AG04450 (cell line): ENCODE results near the gene EVL. TPM values are rescaled to one million over a fixed set of nuclear protein-coding genes. Genes with fewer than 3 reads are reported as not detected.

Experiments
- CTCF ChIA-PET: fragments of 300-600, 350-600 bp; formaldehyde crosslinking; extraction: SDS; loops from one replicate; lab custom pipeline; 2022; ENCODE audit warnings: antibody characterized with exemption, inconsistent platforms; lab: Charles Lee
- POLR2A ChIA-PET: fragments of 350-600 bp; formaldehyde crosslinking; extraction: SDS; loops from one replicate; lab custom pipeline; 2021; ENCODE audit warnings: antibody characterized with exemption, inconsistent platforms; lab: Yijun Ruan, JAX
- DNase-seq: peaks from one replicate; pipeline ENCODE4 v3.0.0-alpha.2; 2011; ENCODE audit warnings: low read depth, low spot score
- H3K27ac ChIP-seq: one replicate; pipeline ENCODE4 v1.5.1; 2012; ENCODE audit warnings: low read depth, low read length, control low read depth
- H3K27me3 ChIP-seq: one replicate; pipeline ENCODE4 v1.6.0; 2012; ENCODE audit warnings: low read length; ENCODE audit not compliant: control insufficient read depth, insufficient read depth
- H3K4me3 ChIP-seq: 2 replicates; pipeline ENCODE4 v1.5.1; 2011; ENCODE audit warnings: mild to moderate bottlenecking, low read depth, low read length, control low read depth
- H3K9me3 ChIP-seq: 2 replicates; pipeline ENCODE4 v1.5.1; 2012; ENCODE audit warnings: low read length; ENCODE audit not compliant: control insufficient read depth, insufficient read depth
- polyA plus RNA-seq: library from polyadenylated mRNA; depleted of rRNA; stranded (reverse); fragments of >200 nt; gene quantifications from 2 replicates; pipeline ENCODE4 v1.2.3, GENCODE V29; 2011
- TF ChIP-seq, protein P1 (sequence below): IDR thresholded peaks from 2 replicates; pipeline ENCODE4 v1.5.1; 2011; ENCODE audit warnings: low read depth, low read length, control low read depth, inconsistent platforms

The EVL gene
- polyA plus RNA-seq, 1 experiment: 36.5 TPM

DNA sequence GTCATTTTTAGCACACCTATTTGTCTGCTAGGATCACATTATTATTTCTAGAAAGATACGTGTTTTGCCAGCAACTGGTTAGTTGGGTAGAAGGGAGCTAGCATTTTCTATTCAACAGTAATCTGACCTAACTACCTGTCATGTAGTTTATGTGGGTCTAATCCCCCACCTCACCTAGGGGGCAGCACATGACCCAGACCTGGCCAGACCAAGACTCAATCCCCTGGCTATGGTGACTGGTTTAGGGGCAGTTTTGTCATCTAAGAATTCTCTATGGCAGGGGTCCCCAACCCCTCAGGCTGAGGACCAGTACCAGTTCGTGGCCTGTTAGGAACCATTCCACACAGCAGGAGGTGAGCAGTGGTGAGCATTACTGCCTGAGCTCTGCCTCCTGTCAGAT lies 29.5 kb upstream of the EVL start:
- Histone ChIP-seq H3K4me3 (no peak overlapping the region), H3K27ac (no peak overlapping the region), H3K27me3 (no peaks in the 10 kb centered on the region), H3K9me3 (no peaks in the 10 kb centered on the region)
- POLR2A ChIA-PET: no interaction called here
- CTCF ChIA-PET: interaction anchor here (1.1 kb wide), 1 partner anchor 54 kb away, joined by 3 read pairs; no protein-coding TSS in a partner anchor
- DNase-seq: no peak
- TF ChIP-seq, protein P1, sequence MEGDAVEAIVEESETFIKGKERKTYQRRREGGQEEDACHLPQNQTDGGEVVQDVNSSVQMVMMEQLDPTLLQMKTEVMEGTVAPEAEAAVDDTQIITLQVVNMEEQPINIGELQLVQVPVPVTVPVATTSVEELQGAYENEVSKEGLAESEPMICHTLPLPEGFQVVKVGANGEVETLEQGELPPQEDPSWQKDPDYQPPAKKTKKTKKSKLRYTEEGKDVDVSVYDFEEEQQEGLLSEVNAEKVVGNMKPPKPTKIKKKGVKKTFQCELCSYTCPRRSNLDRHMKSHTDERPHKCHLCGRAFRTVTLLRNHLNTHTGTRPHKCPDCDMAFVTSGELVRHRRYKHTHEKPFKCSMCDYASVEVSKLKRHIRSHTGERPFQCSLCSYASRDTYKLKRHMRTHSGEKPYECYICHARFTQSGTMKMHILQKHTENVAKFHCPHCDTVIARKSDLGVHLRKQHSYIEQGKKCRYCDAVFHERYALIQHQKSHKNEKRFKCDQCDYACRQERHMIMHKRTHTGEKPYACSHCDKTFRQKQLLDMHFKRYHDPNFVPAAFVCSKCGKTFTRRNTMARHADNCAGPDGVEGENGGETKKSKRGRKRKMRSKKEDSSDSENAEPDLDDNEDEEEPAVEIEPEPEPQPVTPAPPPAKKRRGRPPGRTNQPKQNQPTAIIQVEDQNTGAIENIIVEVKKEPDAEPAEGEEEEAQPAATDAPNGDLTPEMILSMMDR: no peak

DNA sequence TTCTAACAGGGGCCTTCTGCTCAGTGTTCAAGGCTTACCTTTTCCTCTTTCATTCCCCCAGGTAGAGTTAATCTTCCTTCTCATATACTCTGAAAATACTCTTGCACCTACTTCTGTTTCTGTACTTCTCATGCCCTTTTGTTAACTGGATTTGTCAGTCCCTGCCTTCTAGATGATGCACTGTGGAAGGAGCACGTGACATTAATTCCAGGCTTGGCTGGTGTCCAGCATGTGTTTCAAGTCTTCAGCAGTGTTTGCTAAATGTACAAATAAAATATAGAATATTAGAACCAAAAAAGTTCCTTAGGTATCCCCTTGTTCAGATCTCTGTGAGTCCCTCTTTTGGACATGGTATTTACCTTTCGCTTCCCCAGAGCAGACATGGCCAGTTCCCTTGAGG lies 27.9 kb upstream of the EVL start:
- TF ChIP-seq, protein P1: no peak
- Histone ChIP-seq H3K4me3 (no peak overlapping the region), H3K9me3 (no peaks in the 10 kb centered on the region), H3K27ac (no peak overlapping the region), H3K27me3 (no peaks in the 10 kb centered on the region)
- ChIA-PET POLR2A (interaction anchor here (1.0 kb wide), 1 partner anchor 66 kb away, joined by 6 read pairs; no protein-coding TSS in a partner anchor), CTCF (interaction anchor here (2.8 kb wide), 1 partner anchor 71 kb away, joined by 7 read pairs; no protein-coding TSS in a partner anchor)
- DNase-seq: no peak

DNA sequence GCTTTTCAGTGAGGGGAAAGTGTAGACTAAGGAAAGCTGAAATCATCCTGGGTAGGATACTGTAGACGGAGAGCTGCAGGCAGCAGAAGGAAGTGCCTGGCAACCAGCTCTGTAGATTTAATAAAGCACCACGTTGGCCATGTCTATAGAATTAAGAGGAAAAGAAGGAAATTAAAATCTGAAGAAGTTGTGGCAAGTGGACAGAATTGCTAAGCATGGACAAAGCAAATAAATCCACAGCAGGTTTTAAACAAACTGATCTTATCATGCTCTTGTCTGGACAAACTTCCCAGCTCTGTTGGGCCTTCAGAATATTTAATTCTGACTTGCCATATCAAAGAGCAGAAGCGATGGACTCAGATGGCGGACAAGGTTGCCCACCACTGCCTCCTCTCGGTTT lies 27.2 kb upstream of the EVL start:
- Histone ChIP-seq H3K27me3 (no peaks in the 10 kb centered on the region), H3K27ac (no peak overlapping the region), H3K9me3 (no peaks in the 10 kb centered on the region), H3K4me3 (no peak overlapping the region)
- TF ChIP-seq, protein P1: no peak
- DNase-seq: no peak
- CTCF ChIA-PET: interaction anchor here (1.2 to 2.8 kb wide), 2 partner anchors 55 to 70 kb away, joined by 5 to 7 read pairs; no protein-coding TSS in a partner anchor
- POLR2A ChIA-PET: interaction anchor here (1.0 kb wide), 1 partner anchor 67 kb away, joined by 6 read pairs; no protein-coding TSS in a partner anchor

DNA sequence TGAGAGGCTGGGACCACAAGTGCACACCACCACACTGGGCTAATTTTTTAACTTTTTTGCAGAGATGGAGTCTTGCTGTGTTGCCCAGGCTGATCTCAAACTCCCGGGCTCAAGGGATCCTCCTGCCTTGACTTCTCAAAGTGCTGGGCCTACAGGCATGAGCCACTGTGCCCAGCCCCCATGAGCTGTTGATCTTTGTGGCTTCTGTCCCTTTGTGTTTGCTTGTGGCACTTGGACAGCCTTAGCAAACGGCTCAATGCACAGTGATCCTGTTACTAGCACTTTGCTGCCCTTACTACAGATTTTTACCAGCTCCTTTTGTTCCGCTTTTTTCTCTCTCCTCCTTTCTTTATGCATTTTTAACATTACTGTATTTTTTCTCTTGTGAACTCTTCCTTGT lies 25.3 kb upstream of the EVL start:
- CTCF ChIA-PET: interaction anchor here (1.1 kb wide), 1 partner anchor 58 kb away, joined by 3 read pairs; no protein-coding TSS in a partner anchor
- TF ChIP-seq, protein P1: no peak

DNA sequence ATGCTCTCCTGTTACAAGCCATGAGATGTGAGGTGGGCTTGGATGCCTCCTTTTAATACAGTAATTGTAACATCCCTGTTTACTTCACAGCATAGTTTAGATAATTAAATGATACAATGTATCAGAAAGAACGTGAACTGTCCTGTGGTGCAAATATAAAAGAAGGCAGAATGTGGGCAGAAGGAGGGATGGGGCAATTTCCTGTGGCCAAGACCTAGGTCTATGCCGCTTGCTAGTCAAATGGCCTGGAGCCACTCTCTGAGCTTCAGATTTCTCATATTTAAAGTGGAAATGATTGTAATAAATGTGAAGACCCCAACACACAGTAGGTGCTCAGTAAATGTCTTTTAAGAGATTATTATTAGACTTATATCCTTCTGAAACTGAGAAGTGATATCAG lies 24.0 kb upstream of the EVL start:
- DNase-seq: no peak
- Histone ChIP-seq H3K27ac (no peak overlapping the region), H3K27me3 (no peaks in the 10 kb centered on the region), H3K4me3 (no peak overlapping the region), H3K9me3 (no peaks in the 10 kb centered on the region; the same call in 1 of the 2 replicates)
- POLR2A ChIA-PET: no interaction called here
- CTCF ChIA-PET: no interaction called here
- TF ChIP-seq, protein P1: no peak

More for the DNA sequence above, 25.3 kb upstream of the EVL start:
- no peaks in the 10 kb centered on the region for H3K9me3 ChIP-seq
- no peak overlapping the region for H3K4me3 ChIP-seq
- DNase-seq: no peak
- H3K27me3 ChIP-seq: no peaks in the 10 kb centered on the region
- no peak overlapping the region for H3K27ac ChIP-seq
- POLR2A ChIA-PET: interaction anchor here (1.2 kb wide), 1 partner anchor 8 kb away, joined by 4 read pairs; no protein-coding TSS in a partner anchor
